ENCODE data around the gene DMWD.

- TF ChIP-seq, protein P1, sequence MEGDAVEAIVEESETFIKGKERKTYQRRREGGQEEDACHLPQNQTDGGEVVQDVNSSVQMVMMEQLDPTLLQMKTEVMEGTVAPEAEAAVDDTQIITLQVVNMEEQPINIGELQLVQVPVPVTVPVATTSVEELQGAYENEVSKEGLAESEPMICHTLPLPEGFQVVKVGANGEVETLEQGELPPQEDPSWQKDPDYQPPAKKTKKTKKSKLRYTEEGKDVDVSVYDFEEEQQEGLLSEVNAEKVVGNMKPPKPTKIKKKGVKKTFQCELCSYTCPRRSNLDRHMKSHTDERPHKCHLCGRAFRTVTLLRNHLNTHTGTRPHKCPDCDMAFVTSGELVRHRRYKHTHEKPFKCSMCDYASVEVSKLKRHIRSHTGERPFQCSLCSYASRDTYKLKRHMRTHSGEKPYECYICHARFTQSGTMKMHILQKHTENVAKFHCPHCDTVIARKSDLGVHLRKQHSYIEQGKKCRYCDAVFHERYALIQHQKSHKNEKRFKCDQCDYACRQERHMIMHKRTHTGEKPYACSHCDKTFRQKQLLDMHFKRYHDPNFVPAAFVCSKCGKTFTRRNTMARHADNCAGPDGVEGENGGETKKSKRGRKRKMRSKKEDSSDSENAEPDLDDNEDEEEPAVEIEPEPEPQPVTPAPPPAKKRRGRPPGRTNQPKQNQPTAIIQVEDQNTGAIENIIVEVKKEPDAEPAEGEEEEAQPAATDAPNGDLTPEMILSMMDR (IDR thresholded peaks at IDR 0.05), result no peak
- no peak for TF ChIP-seq MXI1 (IDR thresholded peaks at IDR 0.05; ENCODE audit: low read depth, low read length)
- TF ChIP-seq REST (IDR thresholded peaks at IDR 0.05; ENCODE audit: low read depth, low read length), result no peak
- TF ChIP-seq POLR2AphosphoS5 (IDR thresholded peaks at IDR 0.05; ENCODE audit: low read depth, low read length), result no peak
- no peak for TF ChIP-seq SIN3A (IDR thresholded peaks at IDR 0.05; ENCODE audit: borderline replicate concordance, low read depth, low read length)
- no peak for TF ChIP-seq TAF1 (IDR thresholded peaks at IDR 0.05; ENCODE audit: borderline replicate concordance, low read depth, low read length)
Measured at GRCh38 chr19:45801603-45802175, 9.0 kb upstream of the DMWD start.

All from SK-N-SH (cell line).